GM18520 (cell line): ENCODE measurements around the gene SLC4A5.
A peak's percentile ranks its signal among the peaks of the same experiment; 100 is the strongest.
"Not testable (repeated sequence)": the region's sequence is repeated elsewhere in the genome, so short reads cannot be mapped to it uniquely, and the experiment has no call there.

ENCODE experiments used
- ATAC-seq: cut with Tn5 transposase; IDR thresholded peaks from one replicate; pipeline ENCODE4 v1.9.1; 2021; ENCODE audit not compliant: unreplicated experiment

SLC4A5 gene

GRCh38 chr2:74205113-74205512, 138.1 kb downstream of the SLC4A5 start:
- ATAC-seq: no peak

- ATAC-seq: no peak
Measured at GRCh38 chr2:74204436-74204835, 138.8 kb downstream of the SLC4A5 start.

DNA sequence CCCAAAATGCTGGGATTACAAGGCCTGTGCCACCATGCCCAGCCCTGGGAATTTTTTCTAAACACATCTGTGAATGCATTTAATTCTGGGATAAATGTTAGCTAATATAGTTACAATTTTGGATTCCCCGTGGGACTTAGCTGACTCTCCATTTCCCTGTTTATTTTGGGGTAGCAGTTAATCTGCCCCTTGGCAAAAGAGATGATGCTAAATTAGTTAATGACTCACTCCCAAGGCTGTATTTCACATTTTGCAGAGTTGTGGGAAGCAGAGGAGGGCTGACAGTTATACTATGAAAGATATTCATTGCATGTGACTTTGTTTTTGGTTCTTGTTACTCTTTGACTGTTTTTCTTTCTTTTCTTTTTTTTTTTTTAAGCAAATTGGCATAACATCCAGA, 141.6 kb downstream of the SLC4A5 start:
- no peak for ATAC-seq

DNA sequence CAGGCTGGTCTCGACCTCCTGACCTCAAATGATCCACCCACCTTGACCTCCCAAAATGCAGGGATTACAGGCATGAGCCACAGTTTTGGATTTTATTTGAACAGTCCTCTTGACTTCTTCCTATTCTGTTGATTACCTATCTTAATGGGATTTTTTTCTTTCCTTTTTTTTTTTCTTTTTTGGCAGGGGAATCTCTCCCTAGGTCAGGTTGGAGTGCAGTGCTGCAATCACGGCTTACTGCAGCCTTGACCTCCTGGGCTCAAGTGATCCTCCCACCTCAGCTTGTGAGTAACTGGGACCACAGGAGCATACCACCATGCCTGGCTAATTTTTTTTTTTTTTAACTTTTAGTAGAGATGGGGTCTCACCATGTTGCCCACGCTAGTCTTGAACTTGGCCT, 142.0 kb downstream of the SLC4A5 start:
- no peak for ATAC-seq

GRCh38 chr2:74199871-74200305, 143.3 kb downstream of the SLC4A5 start:
- no peak for ATAC-seq

DNA sequence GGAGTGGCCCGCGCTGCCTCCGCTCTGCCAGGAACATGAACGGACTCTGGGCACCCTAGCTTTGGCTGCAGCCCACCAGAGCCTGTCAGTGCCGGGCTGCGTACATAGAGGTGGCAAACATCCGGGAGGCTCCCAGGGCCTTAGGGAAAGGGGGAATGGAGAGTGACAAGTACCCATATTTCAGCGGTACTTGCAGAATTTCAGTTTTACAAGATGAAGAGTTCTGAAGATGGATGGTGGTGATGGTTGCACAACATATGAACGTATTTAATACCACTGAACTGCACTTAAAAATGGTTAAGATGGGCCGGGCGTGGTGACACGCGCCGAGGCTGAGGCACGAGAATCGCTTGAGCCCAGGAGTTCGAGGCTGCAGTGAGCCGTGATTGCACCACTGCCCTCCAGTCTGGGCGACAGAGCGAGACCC, 143.9 kb downstream of the SLC4A5 start:
- ATAC-seq: no peak

- peak; percentile 84 for ATAC-seq
Measured at GRCh38 chr2:74198461-74199274, 144.5 kb downstream of the SLC4A5 start, which contains the start of gene MTHFD2. TSS of gene MTHFD2 (plus strand) at chr2:74198615. CDS start at chr2:74198642, 27 bp downstream.

GRCh38 chr2:74198023-74198460, 145.2 kb downstream of the SLC4A5 start:
- ATAC-seq: no peak

DNA sequence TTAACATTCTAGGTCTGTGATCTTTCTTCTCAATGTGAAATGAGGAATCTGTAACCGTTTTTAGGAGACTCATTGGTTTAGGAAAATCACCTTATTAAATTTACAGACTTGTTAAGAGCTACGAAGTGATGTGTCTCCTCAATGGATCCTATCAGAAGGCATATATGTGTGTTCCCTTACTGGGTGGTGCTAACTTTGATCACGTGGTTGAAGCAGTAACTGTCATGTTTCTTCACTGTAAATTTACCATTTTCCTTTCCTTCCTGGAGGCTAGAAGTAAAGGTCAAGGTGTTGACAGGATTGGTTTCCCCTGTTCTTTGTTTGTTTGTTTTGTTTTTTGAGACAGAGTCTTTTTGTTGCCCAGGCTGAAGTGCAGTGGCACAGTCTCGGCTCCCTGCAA, 146.2 kb downstream of the SLC4A5 start:
- no peak for ATAC-seq

GRCh38 chr2:74194799-74195198, 148.4 kb downstream of the SLC4A5 start:
- no peak for ATAC-seq

DNA sequence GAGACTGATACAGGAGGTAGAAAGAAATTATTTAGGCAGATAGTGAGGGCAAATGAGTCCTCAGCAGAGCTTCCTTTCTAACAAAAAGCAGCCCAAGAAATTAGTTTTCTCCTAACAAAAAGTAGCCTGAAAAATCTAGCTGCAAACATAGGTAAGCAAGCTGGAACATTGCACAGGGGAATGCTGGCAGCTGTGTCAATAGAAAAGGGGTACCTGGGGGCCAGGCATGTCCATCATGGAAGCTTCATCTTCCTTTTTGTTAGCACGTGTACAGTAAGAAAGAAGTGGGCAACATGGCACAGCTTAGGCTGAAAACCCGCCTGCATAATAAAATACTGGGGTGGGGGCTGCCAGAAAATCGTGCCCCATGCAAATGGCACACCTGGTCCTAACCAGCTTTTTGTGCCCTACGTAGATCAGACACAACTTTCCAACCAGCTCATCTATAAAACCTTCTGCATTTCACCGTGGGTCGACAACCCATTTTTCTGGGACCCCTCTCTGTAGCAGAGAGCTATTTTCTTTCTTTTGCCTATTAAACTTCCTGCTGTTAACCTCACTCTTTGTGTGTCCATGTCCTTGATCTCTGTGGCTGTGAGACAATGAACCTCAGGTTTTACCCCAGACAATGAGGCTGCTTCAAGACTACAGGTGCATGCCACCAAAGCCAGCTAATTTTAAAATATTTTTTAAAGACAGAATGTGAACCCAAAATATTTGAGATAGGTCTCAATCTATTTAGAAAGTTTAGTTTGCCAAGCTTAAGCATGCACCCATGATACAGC, 151.4 kb downstream of the SLC4A5 start:
- ATAC-seq: no peak

- no peak for ATAC-seq
Measured at GRCh38 chr2:74188696-74189095, 154.5 kb downstream of the SLC4A5 start.

GRCh38 chr2:74188018-74188601, 155.1 kb downstream of the SLC4A5 start:
- ATAC-seq: no peak

DNA sequence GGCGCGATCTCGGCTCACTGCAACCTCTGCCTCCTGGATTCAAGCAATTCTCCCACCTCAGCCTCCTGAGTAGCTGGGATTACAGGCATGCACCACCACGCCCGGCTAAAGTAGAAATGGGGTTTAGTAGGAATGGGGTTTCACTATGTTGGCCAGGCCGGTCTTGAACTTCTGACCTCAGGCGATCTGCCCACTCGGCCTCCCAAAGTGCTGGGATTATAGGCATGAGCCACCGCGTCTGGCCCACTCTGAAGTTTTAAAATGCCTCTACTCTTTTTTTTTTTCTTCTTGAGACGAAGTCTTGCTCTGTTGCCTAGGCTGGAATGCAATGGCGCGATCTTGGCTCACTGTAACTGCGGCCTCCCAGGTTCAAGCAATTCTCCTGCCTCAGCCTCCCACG, 156.5 kb downstream of the SLC4A5 start:
- ATAC-seq: not testable (repeated sequence)

DNA sequence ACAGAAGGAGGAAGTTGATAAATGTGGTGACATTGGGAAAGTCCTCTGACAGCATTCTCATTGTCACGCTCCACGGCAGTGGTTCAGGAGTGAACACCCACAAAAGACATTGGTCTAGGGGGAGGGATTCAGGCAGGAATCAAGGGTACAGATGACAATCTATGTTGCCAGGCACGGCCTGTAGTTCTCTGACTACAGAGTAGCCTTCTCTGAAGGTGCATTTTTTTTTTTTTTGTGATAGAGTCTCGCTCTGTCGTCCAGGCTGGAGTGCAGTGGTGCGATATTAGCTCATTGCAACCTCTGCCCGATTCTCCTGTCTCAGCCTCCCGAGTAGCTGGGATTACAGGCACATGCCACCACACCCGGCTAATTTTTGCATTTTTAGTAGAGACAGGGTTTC, 157.2 kb downstream of the SLC4A5 start:
- peak; percentile 73 for ATAC-seq

- no peak for ATAC-seq
Measured at GRCh38 chr2:74183878-74184277, 159.3 kb downstream of the SLC4A5 start.

DNA sequence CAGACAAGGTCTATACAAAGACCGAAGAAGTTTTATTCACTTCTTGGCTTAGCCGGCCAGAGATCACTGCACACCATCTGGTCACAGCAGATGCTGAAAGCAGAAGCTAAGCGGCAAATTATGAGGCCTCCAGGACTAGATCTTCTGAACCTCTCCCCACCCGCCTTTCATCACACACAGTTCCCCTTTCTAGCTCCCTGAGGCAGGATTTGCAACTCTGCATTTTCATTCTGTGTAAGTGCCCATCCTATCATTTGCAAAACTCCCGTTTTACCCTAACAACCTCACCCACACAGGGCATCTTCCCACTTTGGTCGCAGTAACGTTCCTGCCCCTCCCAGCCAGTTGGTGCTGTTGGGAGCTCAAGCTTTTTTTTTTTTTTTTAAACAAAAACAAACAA, 161.5 kb downstream of the SLC4A5 start:
- ATAC-seq: no peak

DNA sequence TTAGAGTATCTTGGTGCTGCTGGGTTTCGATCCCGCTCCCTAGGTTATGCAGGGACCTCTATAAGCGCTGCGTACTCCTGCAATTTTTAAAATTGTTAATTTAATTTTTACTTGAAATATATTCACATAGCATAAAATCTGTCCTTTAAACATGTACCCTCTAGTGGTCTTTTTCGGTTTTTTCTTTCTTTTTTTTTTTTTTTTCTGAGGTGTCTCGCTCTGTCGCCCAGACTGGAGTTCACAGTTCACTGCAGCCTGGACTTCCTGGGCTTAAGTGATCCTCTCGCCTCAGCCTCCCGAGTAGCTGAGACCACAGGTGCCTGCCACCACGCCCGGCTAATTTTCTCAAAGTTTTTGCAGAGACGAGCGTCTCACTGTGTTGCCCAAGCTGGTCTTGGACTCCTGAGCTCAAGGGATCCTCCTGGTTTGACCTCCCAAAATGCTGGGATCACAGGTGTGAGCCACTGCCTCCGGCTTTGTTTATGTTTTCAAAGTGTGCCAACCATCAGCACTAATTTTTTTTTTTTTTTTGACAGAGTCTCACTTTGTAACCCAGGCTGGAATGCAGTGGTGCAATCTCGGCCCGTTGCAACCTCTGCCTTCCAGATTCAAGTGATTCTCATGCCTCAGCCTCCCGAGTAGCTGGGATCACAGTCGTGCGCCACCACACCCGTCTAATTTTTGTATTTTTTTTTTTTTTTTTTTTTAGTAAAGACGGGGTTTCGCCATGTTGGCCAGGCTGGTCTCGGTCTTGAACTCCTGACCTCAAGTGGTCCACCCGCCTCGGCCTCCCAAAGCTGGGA, 164.0 kb downstream of the SLC4A5 start:
- no peak for ATAC-seq

DNA sequence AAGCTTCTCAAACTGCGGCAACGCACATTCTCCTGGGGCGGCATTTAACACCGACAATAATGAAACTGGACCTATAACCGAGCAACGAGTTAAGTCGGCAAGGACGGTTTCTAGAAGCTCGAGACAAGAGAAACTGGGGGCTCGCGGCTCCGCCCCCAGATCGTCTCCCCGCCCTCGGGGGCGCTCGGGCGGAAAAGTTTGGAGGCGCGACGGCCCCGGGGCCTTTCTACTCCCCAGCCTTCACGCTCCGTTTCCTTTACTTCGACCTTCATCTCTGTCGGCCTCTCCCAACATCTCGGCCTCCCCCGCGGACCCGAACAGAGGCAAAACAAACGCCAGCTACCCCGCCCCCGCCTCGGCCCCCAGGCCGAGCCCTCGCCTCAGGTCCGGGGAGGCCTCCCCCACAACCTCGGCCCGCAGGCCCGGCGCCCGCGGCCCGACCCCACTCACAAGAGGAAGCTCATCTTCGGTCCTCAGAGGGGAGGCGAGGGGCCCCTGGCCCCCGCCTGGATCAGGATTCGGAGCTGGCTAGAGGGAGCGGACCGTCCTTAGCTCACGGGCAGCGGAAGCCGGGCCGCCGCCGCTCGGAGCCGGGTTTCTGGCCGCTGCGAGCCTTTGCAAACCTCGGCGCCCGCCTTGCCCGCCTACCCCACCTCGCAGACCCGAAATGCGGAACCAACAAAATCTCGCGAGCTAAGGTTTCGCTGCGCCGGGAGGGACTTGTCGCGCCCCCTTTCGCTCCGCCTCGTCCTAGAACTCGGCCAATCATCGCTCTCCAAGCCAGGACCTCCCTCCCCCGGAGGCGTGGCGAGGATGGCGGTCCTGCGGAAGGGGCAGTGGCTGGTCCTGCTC, 164.8 kb downstream of the SLC4A5 start, which contains the start of gene MOB1A:
MOB1A (minus strand) TSS at position 669 of the 852 bp plus-strand sequence; CDS start at position 464, 205 bp downstream.
- ATAC-seq: peak; percentile 70

DNA sequence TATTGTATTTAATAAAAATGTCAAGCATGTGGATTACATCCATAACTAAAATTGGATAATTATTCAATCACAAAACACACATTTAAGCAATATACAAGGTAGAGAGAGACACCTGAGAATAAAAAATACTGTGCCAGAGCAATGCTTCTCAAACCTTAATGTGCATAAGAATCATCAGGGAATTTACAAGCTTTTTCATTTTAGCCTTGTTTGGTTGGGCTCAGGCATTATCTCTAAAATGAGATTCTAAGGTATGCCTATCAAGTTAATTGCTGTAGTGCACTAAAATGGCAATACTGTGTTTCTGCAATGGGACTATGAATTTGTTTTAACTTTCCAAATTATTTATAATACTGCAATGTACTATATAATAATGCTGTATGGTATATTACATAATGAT, 165.5 kb downstream of the SLC4A5 start:
- ATAC-seq: no peak
